HepG2 (cell line): Measurements from ENCODE around the gene NIP7. TPM values are rescaled to one million over a fixed set of nuclear protein-coding genes. Genes with fewer than 3 reads are reported as not detected.
A peak's percentile ranks its signal among the peaks of the same experiment; 100 is the strongest.

Experiments
- CENPX ChIP-seq: sonication (generic); formaldehyde crosslinking; IDR thresholded peaks from 2 replicates; pipeline ENCODE4 v1.9.0; 2021; ENCODE audit warnings: mild to moderate bottlenecking, missing genetic modification reagents, moderate library complexity
- FOXO1 ChIP-seq: sonication (generic); formaldehyde crosslinking; IDR thresholded peaks from 2 replicates; pipeline ENCODE4 v1.4.0; 2020; ENCODE audit warnings: missing genetic modification reagents
- GMEB1 ChIP-seq: sonication (generic); formaldehyde crosslinking; IDR thresholded peaks from 2 replicates; pipeline ENCODE4 v1.5.1; 2020; ENCODE audit warnings: missing genetic modification reagents, mild to moderate bottlenecking, borderline replicate concordance
- HNRNPLL ChIP-seq: fragments of 200-400 bp; formaldehyde crosslinking; IDR thresholded peaks from 2 replicates; pipeline ENCODE4 v1.6.1; 2017; ENCODE audit warnings: mild to moderate bottlenecking, low read depth, low read length; ENCODE audit not compliant: poor library complexity, severe bottlenecking
- MATR3 ChIP-seq: sonication (generic); formaldehyde crosslinking; IDR thresholded peaks from 2 replicates; pipeline ENCODE4 v1.4.0; 2020; ENCODE audit warnings: missing genetic modification reagents
- MED8 ChIP-seq: sonication (generic); formaldehyde crosslinking; IDR thresholded peaks from 2 replicates; pipeline ENCODE4 v1.8.1; 2023; ENCODE audit warnings: mild to moderate bottlenecking, missing genetic modification reagents; ENCODE audit not compliant: insufficient replicate concordance
- MLLT10 ChIP-seq: sonication (generic); formaldehyde crosslinking; IDR thresholded peaks from 2 replicates; pipeline ENCODE4 v1.4.0; 2020; ENCODE audit warnings: missing genetic modification reagents
- NFKB2 ChIP-seq: sonication (generic); formaldehyde crosslinking; IDR thresholded peaks from 2 replicates; pipeline ENCODE4 v1.4.0; 2020; ENCODE audit warnings: missing genetic modification reagents, borderline replicate concordance
- NKX3-1 ChIP-seq: sonication (generic); formaldehyde crosslinking; IDR thresholded peaks from 2 replicates; pipeline ENCODE4 v1.5.0; 2020; ENCODE audit warnings: missing genetic modification reagents
- PLRG1 ChIP-seq: fragments of 450-650 bp; conservative IDR thresholded peaks from 2 replicates; pipeline ENCODE4 v1.6.1; 2016
- SOX5 ChIP-seq: IDR thresholded peaks from 2 replicates; pipeline ENCODE4 v1.6.1; 2016; ENCODE audit warnings: borderline replicate concordance
- ZBTB7A ChIP-seq: sonication (generic); formaldehyde crosslinking; IDR thresholded peaks from 2 replicates; pipeline ENCODE4 v1.8.0; 2022; ENCODE audit warnings: mild to moderate bottlenecking, missing genetic modification reagents
- ZFP41 ChIP-seq: sonication (generic); formaldehyde crosslinking; IDR thresholded peaks from 2 replicates; pipeline ENCODE4 v1.4.0; 2020; ENCODE audit warnings: mild to moderate bottlenecking, missing genetic modification reagents, borderline replicate concordance
- ZNF232 ChIP-seq: sonication (generic); formaldehyde crosslinking; IDR thresholded peaks from 2 replicates; pipeline ENCODE4 v1.4.0; 2020; ENCODE audit warnings: missing genetic modification reagents, borderline replicate concordance
- ZNF264 ChIP-seq: sonication (generic); formaldehyde crosslinking; IDR thresholded peaks from 2 replicates; pipeline ENCODE4 v1.4.0; 2020; ENCODE audit warnings: missing genetic modification reagents
- ZNF564 ChIP-seq: sonication (generic); formaldehyde crosslinking; IDR thresholded peaks from 2 replicates; pipeline ENCODE4 v1.8.1; 2023; ENCODE audit warnings: mild to moderate bottlenecking, missing genetic modification reagents
- ZNF839 ChIP-seq: sonication (generic); formaldehyde crosslinking; IDR thresholded peaks from 2 replicates; pipeline ENCODE4 v1.4.0; 2020; ENCODE audit warnings: missing genetic modification reagents, mild to moderate bottlenecking, borderline replicate concordance
- polyA plus RNA-seq, 8 experiments: library from polyadenylated mRNA; depleted of rRNA in 3 of 8; stranded (reverse) in 7 of 8; unstranded in 1 of 8; fragments of >200 nt; fragmentation: Illumina TruSeq in 4 of 8; extraction: Trizol in 4 of 8; gene quantifications; 2 replicates each; pipeline versions ENCODE4 v1.2.1 to v1.2.3, GENCODE V29; 2011 to 2016; ENCODE audit warnings: low read depth in 4 of 8, missing spikeins in 1 of 8, mixed read lengths in 1 of 8; ENCODE audit not compliant: insufficient read depth in 1 of 8
- total RNA-seq, 5 experiments: library from RNA; depleted of rRNA; stranded (reverse); fragments of >200 nt; fragmentation: Illumina TruSeq; extraction: Trizol; gene quantifications; 2 replicates each; pipeline ENCODE4 v1.2.3, GENCODE V29; 2016; ENCODE audit warnings: low read depth in 1 of 5
- TF ChIP-seq, protein P1 (sequence below): IDR thresholded peaks from 2 replicates; pipeline ENCODE4 v1.4.0; 2020; ENCODE audit warnings: mild to moderate bottlenecking, missing genetic modification reagents
- TF ChIP-seq, protein P2 (sequence below): sonication (generic); formaldehyde crosslinking; IDR thresholded peaks from 2 replicates; pipeline ENCODE4 v1.5.0; 2020; ENCODE audit warnings: mild to moderate bottlenecking, missing genetic modification reagents
- TF ChIP-seq, protein P3 (sequence below): sonication (generic); formaldehyde crosslinking; IDR thresholded peaks from 2 replicates; pipeline ENCODE4 v1.4.0; 2020; ENCODE audit warnings: missing genetic modification reagents

Gene NIP7
- total and polyA plus RNA-seq, 2 of the 13 experiments (the other 11 are each of a cell fraction or from before 2014, with no cell fraction given) = 15.3 to 114 TPM

- TF ChIP-seq, protein P1, sequence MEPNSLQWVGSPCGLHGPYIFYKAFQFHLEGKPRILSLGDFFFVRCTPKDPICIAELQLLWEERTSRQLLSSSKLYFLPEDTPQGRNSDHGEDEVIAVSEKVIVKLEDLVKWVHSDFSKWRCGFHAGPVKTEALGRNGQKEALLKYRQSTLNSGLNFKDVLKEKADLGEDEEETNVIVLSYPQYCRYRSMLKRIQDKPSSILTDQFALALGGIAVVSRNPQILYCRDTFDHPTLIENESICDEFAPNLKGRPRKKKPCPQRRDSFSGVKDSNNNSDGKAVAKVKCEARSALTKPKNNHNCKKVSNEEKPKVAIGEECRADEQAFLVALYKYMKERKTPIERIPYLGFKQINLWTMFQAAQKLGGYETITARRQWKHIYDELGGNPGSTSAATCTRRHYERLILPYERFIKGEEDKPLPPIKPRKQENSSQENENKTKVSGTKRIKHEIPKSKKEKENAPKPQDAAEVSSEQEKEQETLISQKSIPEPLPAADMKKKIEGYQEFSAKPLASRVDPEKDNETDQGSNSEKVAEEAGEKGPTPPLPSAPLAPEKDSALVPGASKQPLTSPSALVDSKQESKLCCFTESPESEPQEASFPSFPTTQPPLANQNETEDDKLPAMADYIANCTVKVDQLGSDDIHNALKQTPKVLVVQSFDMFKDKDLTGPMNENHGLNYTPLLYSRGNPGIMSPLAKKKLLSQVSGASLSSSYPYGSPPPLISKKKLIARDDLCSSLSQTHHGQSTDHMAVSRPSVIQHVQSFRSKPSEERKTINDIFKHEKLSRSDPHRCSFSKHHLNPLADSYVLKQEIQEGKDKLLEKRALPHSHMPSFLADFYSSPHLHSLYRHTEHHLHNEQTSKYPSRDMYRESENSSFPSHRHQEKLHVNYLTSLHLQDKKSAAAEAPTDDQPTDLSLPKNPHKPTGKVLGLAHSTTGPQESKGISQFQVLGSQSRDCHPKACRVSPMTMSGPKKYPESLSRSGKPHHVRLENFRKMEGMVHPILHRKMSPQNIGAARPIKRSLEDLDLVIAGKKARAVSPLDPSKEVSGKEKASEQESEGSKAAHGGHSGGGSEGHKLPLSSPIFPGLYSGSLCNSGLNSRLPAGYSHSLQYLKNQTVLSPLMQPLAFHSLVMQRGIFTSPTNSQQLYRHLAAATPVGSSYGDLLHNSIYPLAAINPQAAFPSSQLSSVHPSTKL (CRISPR knock-in tag) = peak; percentile 47
- TF ChIP-seq MATR3 (no peak), ZFP41 (CRISPR knock-in tag) (peak; percentile 79), GMEB1 (peak; percentile 88), PLRG1 (no peak), NFKB2 (CRISPR knock-in tag) (peak; percentile 73; the same call in 1 of the 2 replicates), ZNF564 (CRISPR knock-in tag) (no peak; the same call in none of the 2 replicates), ZNF839 (CRISPR knock-in tag) (peak; percentile 98; the same call in 1 of the 2 replicates), ZNF232 (peak; percentile 77; the same call in 1 of the 2 replicates), NKX3-1 (CRISPR knock-in tag) (peak; percentile 61; the same call in 1 of the 2 replicates), MLLT10 (no peak), SOX5 (CRISPR knock-in tag) (peak; percentile 73; the same call in 1 of the 2 replicates), MED8 (CRISPR knock-in tag) (peak; percentile 92), FOXO1 (CRISPR knock-in tag) (peak; percentile 67), HNRNPLL (peak; percentile 56), ZNF264 (peak; percentile 73), CENPX (no peak), ZBTB7A (peak; percentile 47; the same call in 1 of the 2 replicates)
- TF ChIP-seq, protein P2, sequence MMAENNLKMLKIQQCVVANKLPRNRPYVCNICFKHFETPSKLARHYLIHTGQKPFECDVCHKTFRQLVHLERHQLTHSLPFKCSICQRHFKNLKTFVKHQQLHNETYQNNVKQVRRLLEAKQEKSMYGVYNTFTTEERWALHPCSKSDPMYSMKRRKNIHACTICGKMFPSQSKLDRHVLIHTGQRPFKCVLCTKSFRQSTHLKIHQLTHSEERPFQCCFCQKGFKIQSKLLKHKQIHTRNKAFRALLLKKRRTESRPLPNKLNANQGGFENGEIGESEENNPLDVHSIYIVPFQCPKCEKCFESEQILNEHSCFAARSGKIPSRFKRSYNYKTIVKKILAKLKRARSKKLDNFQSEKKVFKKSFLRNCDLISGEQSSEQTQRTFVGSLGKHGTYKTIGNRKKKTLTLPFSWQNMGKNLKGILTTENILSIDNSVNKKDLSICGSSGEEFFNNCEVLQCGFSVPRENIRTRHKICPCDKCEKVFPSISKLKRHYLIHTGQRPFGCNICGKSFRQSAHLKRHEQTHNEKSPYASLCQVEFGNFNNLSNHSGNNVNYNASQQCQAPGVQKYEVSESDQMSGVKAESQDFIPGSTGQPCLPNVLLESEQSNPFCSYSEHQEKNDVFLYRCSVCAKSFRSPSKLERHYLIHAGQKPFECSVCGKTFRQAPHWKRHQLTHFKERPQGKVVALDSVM (CRISPR knock-in tag) = peak; percentile 79
- TF ChIP-seq, protein P3, sequence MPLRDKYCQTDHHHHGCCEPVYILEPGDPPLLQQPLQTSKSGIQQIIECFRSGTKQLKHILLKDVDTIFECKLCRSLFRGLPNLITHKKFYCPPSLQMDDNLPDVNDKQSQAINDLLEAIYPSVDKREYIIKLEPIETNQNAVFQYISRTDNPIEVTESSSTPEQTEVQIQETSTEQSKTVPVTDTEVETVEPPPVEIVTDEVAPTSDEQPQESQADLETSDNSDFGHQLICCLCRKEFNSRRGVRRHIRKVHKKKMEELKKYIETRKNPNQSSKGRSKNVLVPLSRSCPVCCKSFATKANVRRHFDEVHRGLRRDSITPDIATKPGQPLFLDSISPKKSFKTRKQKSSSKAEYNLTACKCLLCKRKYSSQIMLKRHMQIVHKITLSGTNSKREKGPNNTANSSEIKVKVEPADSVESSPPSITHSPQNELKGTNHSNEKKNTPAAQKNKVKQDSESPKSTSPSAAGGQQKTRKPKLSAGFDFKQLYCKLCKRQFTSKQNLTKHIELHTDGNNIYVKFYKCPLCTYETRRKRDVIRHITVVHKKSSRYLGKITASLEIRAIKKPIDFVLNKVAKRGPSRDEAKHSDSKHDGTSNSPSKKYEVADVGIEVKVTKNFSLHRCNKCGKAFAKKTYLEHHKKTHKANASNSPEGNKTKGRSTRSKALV (CRISPR knock-in tag) = peak; percentile 85
These were observed 9.1 kb upstream of the NIP7 start, which contains the start of gene PDF (continued) for GRCh38 chr16:69330286-69331109.
